Esophagus (tissue), 2 donors: ENCODE measurements around the gene EED. TPM values are rescaled to one million over a fixed set of nuclear protein-coding genes. Genes with fewer than 3 reads are reported as not detected.

Experiments
- H3K27ac ChIP-seq, 2 donors: one replicate each; pipeline ENCODE4 v1.5.1; 2013; ENCODE audit warnings: low read depth in 2 of 2, mild to moderate bottlenecking in 2 of 2, inconsistent platforms in 1 of 2, low read length in 1 of 2, moderate library complexity in 1 of 2
- H3K27me3 ChIP-seq, 2 donors: one replicate each; pipeline ENCODE4 v1.6.1; 2013; ENCODE audit warnings: low read length in 2 of 2, control low read depth in 1 of 2, mild to moderate bottlenecking in 1 of 2; ENCODE audit not compliant: insufficient read depth in 2 of 2, control insufficient read depth in 1 of 2
- H3K36me3 ChIP-seq, 2 donors: one replicate each; pipeline ENCODE4 v1.6.1; 2013; ENCODE audit warnings: low read length in 1 of 2; ENCODE audit not compliant: control insufficient read depth in 2 of 2, insufficient read depth in 2 of 2
- H3K4me1 ChIP-seq, 2 donors: one replicate each; pipeline ENCODE4 v1.6.1; 2013; ENCODE audit warnings: low read length in 1 of 2; ENCODE audit not compliant: control insufficient read depth in 2 of 2, insufficient read depth in 2 of 2
- H3K4me3 ChIP-seq, 2 donors: one replicate each; pipeline ENCODE4 v1.5.1; 2013; ENCODE audit warnings: low read length in 2 of 2, mild to moderate bottlenecking in 2 of 2, low read depth in 1 of 2, moderate library complexity in 1 of 2
- H3K9me3 ChIP-seq, 2 donors: one replicate each; pipeline ENCODE4 v1.6.1; 2013; ENCODE audit warnings: mild to moderate bottlenecking in 2 of 2, low read depth in 1 of 2, low read length in 1 of 2, moderate library complexity in 1 of 2; ENCODE audit not compliant: control insufficient read depth in 2 of 2, insufficient read depth in 1 of 2
- WGBS, 2 donors: extraction: QIAGEN DNeasy Blood & Tissue Kit; methylation state at CpG; one replicate each; pipeline ENCODE4 v1.1.7; 2013; 5-methylcytosine and 5-hydroxymethylcytosine counted together
- polyA plus RNA-seq, 2 donors: library from polyadenylated mRNA; stranded (reverse); fragments of 200-250 nt; gene quantifications; one replicate each; pipeline ENCODE4 v1.2.3, GENCODE V29; 2013
- donor health status: healthy with polysubstance abuse.
- donor health status: Bipolar disorder and iron deficiency.

Gene EED
- polyA plus RNA-seq, 2 donors, result 11.7 to 16.8 TPM

GRCh38 chr11:86230179-86230804 lies 14.3 kb upstream of the EED start:
- H3K4me3 ChIP-seq, result no peak overlapping the region
- H3K4me1 ChIP-seq, result no peaks in the 10 kb centered on the region
- H3K27me3 ChIP-seq, result no peaks in the 10 kb centered on the region
- H3K9me3 ChIP-seq, result no peaks in the 10 kb centered on the region
- H3K27ac ChIP-seq, result no peak overlapping the region
- 63 to 69% methylated on average over 1 of the region's 1 CpG for WGBS, 2 donors
- H3K36me3 ChIP-seq, result no peaks in the 10 kb centered on the region

- no peak overlapping the region for H3K4me3 ChIP-seq
- no peaks in the 10 kb centered on the region for H3K4me1 ChIP-seq
- no peaks in the 10 kb centered on the region for H3K9me3 ChIP-seq
- H3K27ac ChIP-seq, result no peak overlapping the region
- H3K36me3 ChIP-seq, result no peaks in the 10 kb centered on the region
- H3K27me3 ChIP-seq, result no peaks in the 10 kb centered on the region
These were observed 13.6 kb upstream of the EED start for GRCh38 chr11:86230921-86231434.

- no peaks in the 10 kb centered on the region for H3K4me1 ChIP-seq
- no peaks in the 10 kb centered on the region for H3K9me3 ChIP-seq
- H3K27ac ChIP-seq, result no peak overlapping the region
- no peaks in the 10 kb centered on the region for H3K36me3 ChIP-seq
- no peaks in the 10 kb centered on the region for H3K27me3 ChIP-seq
- no peak overlapping the region for H3K4me3 ChIP-seq
These were observed 12.0 kb upstream of the EED start for GRCh38 chr11:86232556-86232955.

GRCh38 chr11:86234831-86235461 lies 9.6 kb upstream of the EED start:
- Histone ChIP-seq H3K4me3 (no peak overlapping the region), H3K36me3 (no peaks in the 10 kb centered on the region), H3K4me1 (no peaks in the 10 kb centered on the region), H3K9me3 (no peaks in the 10 kb centered on the region), H3K27me3 (no peaks in the 10 kb centered on the region), H3K27ac (no peak overlapping the region)
- 45 to 49% methylated on average over 2 of the region's 2 CpGs for WGBS, 2 donors

GRCh38 chr11:86237267-86237804 lies 7.2 kb upstream of the EED start:
- no peaks in the 10 kb centered on the region for H3K9me3 ChIP-seq
- 87% methylated on average over 9 of the region's 9 CpGs for WGBS, 2 donors
- no peaks in the 10 kb centered on the region for H3K4me1 ChIP-seq
- H3K4me3 ChIP-seq, result no peak overlapping the region
- H3K36me3 ChIP-seq, result no peaks in the 10 kb centered on the region
- H3K27ac ChIP-seq, result no peak overlapping the region
- no peaks in the 10 kb centered on the region for H3K27me3 ChIP-seq

GRCh38 chr11:86240164-86240563 lies 4.4 kb upstream of the EED start:
- H3K27me3 ChIP-seq, result no peaks in the 10 kb centered on the region
- no peaks in the 10 kb centered on the region for H3K9me3 ChIP-seq
- H3K4me3 ChIP-seq, result no peak overlapping the region
- 82 to 84% methylated on average over 4 of the region's 4 CpGs for WGBS, 2 donors
- no peak overlapping the region for H3K27ac ChIP-seq
- H3K36me3 ChIP-seq, result no peaks in the 10 kb centered on the region
- H3K4me1 ChIP-seq, result no peaks in the 10 kb centered on the region

GRCh38 chr11:86241956-86242535 lies 2.5 kb upstream of the EED start:
- H3K27ac ChIP-seq, result no peak overlapping the region
- WGBS, 2 donors, result 86 to 87% methylated on average over 4 of the region's 4 CpGs
- no peak overlapping the region for H3K4me3 ChIP-seq
- no peaks in the 10 kb centered on the region for H3K9me3 ChIP-seq
- no peaks in the 10 kb centered on the region for H3K4me1 ChIP-seq
- no peaks in the 10 kb centered on the region for H3K27me3 ChIP-seq
- H3K36me3 ChIP-seq, result no peaks in the 10 kb centered on the region

GRCh38 chr11:86243396-86243795 lies 1.2 kb upstream of the EED start:
- H3K27ac ChIP-seq, result no peak overlapping the region

GRCh38 chr11:86244063-86244521 lies 461 bp upstream of the EED start:
- H3K36me3 ChIP-seq, result no peaks in the 10 kb centered on the region
- no peaks in the 10 kb centered on the region for H3K27me3 ChIP-seq
- H3K27ac ChIP-seq, result peak overlapping the region; percentile 98 to 100
- WGBS, 2 donors, result 2% methylated on average over 18 of the region's 18 CpGs
- H3K4me1 ChIP-seq, result no peaks in the 10 kb centered on the region
- no peaks in the 10 kb centered on the region for H3K9me3 ChIP-seq
- peak overlapping the region; percentile 78 to 84 for H3K4me3 ChIP-seq

More at GRCh38 chr11:86243396-86243795, 1.2 kb upstream of the EED start:
- no peaks in the 10 kb centered on the region for H3K9me3 ChIP-seq
- no peaks in the 10 kb centered on the region for H3K4me1 ChIP-seq
- WGBS, 2 donors, result 82 to 87% methylated on average over 2 of the region's 2 CpGs
- H3K4me3 ChIP-seq, result no peak overlapping the region
- no peaks in the 10 kb centered on the region for H3K36me3 ChIP-seq
- H3K27me3 ChIP-seq, result no peaks in the 10 kb centered on the region
